SK-N-MC (cell line): ENCODE results near the gene ABCA3.

Experiments used
- DNase-seq: peaks from one replicate; pipeline ENCODE4 v3.0.0-alpha.2; 2011; ENCODE audit warnings: low read depth, low spot score
- H3K27ac ChIP-seq: fragments of 200-600 bp; sonication (generic); 2 replicates; pipeline ENCODE4 v1.5.1; 2016; ENCODE audit warnings: mixed run types
- H3K36me3 ChIP-seq: fragments of 200-600 bp; sonication (generic); 2 replicates; pipeline ENCODE4 v1.6.1; 2017; ENCODE audit warnings: antibody characterized with exemption, low read length, mixed read lengths; ENCODE audit not compliant: insufficient read depth
- H3K4me3 ChIP-seq: fragments of 200-600 bp; sonication (generic); 2 replicates; pipeline ENCODE4 v1.5.1; 2016
- H3K9ac ChIP-seq: fragments of 200-600 bp; sonication (generic); 2 replicates; pipeline ENCODE4 v1.8.0; 2017; ENCODE audit warnings: mixed run types, mixed read lengths; ENCODE audit not compliant: insufficient read length
- H3K9me3 ChIP-seq: fragments of 200-600 bp; sonication (generic); 2 replicates; pipeline ENCODE4 v1.6.1; 2017; ENCODE audit warnings: low read depth, mild to moderate bottlenecking, antibody characterized with exemption, low read length, moderate library complexity, mixed read lengths
- EZH2 ChIP-seq: fragments of 200-600 bp; sonication (generic); IDR thresholded peaks from one replicate; pipeline ENCODE4 v1.6.1; 2017; ENCODE audit warnings: antibody characterized with exemption
- FOXP2 ChIP-seq: optimal IDR thresholded peaks from 2 replicates; pipeline ENCODE3; 2011; ENCODE audit warnings: mild to moderate bottlenecking, moderate library complexity; ENCODE audit not compliant: insufficient read depth; ENCODE audit errors: extremely low read length, control extremely low read depth
- POLR2AphosphoS5 ChIP-seq: IDR thresholded peaks from 2 replicates; pipeline ENCODE4 v1.6.1; 2012; ENCODE audit warnings: mild to moderate bottlenecking, low read depth, low read length, borderline replicate concordance

ABCA3 gene

DNA sequence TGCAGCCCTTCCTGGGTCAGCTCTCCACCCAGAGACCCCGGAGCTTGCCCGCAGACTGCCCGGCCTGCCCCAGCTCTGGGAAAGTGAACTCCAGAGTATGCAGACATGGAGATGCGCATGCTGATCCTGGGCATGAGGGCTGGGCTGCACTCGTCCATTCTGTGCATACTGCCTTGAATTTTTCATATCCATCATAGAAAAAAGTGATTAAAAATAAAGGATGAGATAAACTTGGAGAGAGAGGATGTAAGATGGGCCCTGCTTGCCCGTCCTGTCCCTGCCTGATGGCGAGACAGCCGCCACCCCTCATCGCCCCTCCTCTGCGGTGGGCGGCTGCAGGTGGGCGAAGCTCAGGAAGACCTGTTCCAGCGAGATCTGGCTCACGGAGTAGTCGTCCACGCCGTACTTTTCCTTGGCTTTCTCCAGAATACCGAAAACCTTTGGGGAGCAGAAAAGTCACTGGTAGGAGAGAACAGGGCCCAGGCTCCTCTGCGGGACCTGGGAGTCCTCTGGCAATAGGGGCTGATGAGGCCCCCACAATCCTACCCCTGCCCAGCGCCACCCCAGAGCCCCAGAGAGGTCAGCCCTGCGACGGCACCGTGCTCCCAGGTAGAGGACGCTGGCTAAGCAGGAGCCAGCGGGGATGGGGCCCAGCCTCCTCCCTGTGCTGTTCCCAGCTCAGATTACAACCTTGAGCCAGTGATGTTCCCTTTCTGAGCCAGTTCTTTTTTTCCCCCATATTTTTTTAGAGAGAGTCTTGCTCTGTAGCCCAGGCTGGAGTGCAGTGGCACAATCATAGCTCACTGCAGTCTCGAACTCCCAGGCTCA lies 63.9 kb downstream of the ABCA3 start:
- Histone ChIP-seq H3K4me3 (no peak overlapping the region), H3K9me3 (no peaks in the 10 kb centered on the region), H3K9ac (no peak overlapping the region), H3K27ac (no peak overlapping the region), H3K36me3 (no peaks in the 10 kb centered on the region)
- TF ChIP-seq POLR2AphosphoS5 (no peak), FOXP2 (no peak), EZH2 (no peak)
- no peak for DNase-seq

DNA sequence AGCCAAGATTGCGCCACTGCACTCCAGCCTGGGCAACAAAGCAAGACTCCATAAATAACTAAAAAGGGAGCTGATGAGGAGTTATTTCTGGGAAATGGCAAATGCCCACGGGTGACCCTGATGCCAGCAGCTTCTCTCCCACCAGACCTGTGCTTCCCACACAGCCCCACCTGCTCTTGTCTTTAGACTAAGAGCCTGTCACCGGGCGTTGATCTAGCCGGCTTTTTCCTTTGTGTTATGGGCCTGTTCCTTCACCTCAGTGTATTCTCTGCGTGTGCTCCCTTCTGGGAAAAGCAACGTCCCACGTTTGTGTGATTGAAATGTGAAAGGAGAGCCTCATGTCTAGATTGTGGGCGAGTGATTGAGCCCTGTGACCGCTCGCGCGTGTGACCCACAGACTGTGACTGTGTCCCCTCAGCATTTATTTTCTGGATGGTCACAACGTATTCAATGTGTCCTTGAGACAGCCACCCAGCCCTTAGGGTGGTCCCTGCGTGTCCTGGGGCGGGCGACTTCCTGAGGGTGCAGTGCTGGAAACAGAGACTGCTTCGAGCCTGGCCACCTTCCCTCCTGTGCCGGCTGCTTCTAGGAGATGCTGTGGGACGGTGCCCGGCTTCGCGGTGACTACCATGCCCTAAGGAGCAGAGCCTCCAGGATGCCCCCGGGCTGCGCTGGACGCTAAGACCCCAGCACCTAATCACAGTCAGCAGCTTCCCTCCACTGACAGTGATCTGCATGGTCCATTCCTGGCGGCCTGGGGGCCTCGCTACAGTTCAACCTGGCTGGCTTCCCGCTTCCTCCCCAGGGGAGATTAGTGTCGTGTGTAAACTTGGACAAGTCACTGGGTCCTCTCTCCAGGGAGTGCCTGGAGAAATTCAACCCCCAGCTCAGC lies 64.8 kb downstream of the ABCA3 start:
- Histone ChIP-seq H3K9me3 (no peaks in the 10 kb centered on the region), H3K4me3 (no peak overlapping the region), H3K36me3 (no peaks in the 10 kb centered on the region), H3K9ac (no peak overlapping the region), H3K27ac (no peak overlapping the region)
- TF ChIP-seq FOXP2 (no peak), POLR2AphosphoS5 (no peak), EZH2 (no peak)
- DNase-seq: no peak

DNA sequence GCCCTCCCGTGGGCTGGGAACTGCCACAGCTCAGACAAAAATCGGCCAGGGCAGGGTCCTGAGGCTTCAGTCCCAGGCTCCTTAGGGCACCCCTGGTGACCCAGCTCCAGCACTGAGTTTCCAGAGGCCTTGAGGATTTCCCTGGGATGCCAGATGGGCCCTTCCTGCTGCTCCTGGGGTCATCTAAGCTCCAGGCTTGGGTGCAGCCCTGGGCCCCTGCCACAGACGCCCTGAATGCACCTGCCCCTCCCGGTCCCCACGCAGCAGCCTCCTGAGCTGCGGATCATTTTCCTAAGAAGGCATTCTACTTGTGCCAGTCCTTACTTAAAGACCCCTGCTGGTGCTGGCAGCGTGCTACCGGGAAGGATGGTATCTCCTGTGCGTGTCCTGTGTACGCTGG lies 66.6 kb downstream of the ABCA3 start:
- no peak overlapping the region for H3K27ac ChIP-seq
- TF ChIP-seq POLR2AphosphoS5: no peak
- TF ChIP-seq EZH2: no peak
- no peak for TF ChIP-seq FOXP2

GRCh38 chr16:2273484-2273883 lies 67.0 kb downstream of the ABCA3 start:
- no peak for DNase-seq
- TF ChIP-seq FOXP2 (no peak), EZH2 (no peak), POLR2AphosphoS5 (no peak)
- no peaks in the 10 kb centered on the region for H3K36me3 ChIP-seq

More for the DNA sequence above, 66.6 kb downstream of the ABCA3 start:
- Histone ChIP-seq H3K9me3 (no peaks in the 10 kb centered on the region), H3K9ac (no peak overlapping the region), H3K4me3 (no peak overlapping the region), H3K36me3 (no peaks in the 10 kb centered on the region)
- no peak for DNase-seq

DNA sequence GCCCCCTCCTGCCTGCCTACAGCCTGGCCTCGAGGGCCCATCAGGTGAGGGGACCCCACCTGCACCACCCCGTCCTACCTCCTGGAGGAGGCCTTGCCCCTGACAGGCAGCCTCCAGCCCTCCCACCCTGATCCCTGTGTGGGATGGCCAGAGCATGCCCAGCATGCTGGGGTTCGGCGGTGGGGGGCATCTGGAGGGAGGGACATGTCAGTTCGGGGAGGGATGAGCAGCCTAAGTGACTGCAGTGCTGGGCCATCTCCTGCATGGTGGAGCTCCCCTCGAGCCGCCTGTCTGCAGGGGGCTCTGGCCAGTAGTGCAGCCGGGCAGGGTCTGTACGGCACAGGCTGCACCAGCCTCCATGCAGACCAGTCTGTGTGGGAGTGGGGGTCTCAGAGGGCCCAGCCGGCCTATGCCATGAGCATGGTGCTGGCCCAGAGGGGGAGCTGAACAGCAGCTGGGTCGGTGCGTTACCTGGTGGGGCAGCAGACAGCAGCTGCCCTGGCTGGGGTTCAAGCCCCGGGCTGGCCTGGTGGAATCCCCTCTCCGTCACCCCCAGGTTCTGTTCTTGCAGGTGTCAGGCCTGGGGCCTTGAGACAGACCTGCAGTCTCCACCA lies 68.6 kb downstream of the ABCA3 start:
- Histone ChIP-seq H3K4me3 (no peak overlapping the region), H3K36me3 (no peaks in the 10 kb centered on the region; the same call in 1 of the 2 replicates), H3K9ac (no peak overlapping the region), H3K27ac (no peak overlapping the region), H3K9me3 (no peaks in the 10 kb centered on the region)
- TF ChIP-seq FOXP2: no peak
- no peak for TF ChIP-seq POLR2AphosphoS5
- no peak for TF ChIP-seq EZH2
- no peak for DNase-seq

More at GRCh38 chr16:2273484-2273883, 67.0 kb downstream of the ABCA3 start:
- Histone ChIP-seq H3K9me3 (no peaks in the 10 kb centered on the region), H3K9ac (no peak overlapping the region), H3K4me3 (no peak overlapping the region), H3K27ac (no peak overlapping the region)

- no peak for TF ChIP-seq POLR2AphosphoS5
- TF ChIP-seq EZH2: no peak
- TF ChIP-seq FOXP2: no peak
- Histone ChIP-seq H3K36me3 (peaks cover 10% of the 10 kb centered on the region), H3K27ac (no peak overlapping the region), H3K4me3 (no peak overlapping the region), H3K9me3 (no peaks in the 10 kb centered on the region), H3K9ac (no peak overlapping the region)
- DNase-seq: no peak
Observed at GRCh38 chr16:2270588-2271470, 69.7 kb downstream of the ABCA3 start.

DNA sequence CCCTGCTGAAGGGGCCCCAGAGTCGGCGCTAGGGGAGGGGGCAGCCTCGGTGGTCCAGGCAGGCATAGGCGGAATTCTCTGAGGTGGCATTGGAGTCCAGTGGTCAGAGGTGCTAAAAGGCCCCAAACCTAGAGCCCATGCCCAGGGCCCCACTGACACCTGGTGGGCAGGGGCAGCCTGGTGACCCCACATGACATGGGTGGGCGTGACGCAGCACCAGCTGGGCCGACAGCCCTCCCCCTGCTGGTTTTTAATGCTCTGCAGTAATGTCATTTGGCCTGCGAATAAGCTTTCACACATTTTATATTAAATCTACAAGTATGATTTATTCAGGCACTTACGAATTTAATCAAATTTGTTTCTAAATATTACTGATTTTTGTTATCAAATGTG lies 70.5 kb downstream of the ABCA3 start:
- Histone ChIP-seq H3K9me3 (no peaks in the 10 kb centered on the region), H3K36me3 (peaks cover 15% of the 10 kb centered on the region), H3K4me3 (no peak overlapping the region), H3K27ac (no peak overlapping the region), H3K9ac (no peak overlapping the region)
- TF ChIP-seq FOXP2 (no peak), POLR2AphosphoS5 (no peak), EZH2 (no peak)
- no peak for DNase-seq
